Measurements from ENCODE around the gene CES5A.
"Not testable (repeated sequence)": the region's sequence is repeated elsewhere in the genome, so short reads cannot be mapped to it uniquely, and the experiment has no call there.

CES5A gene

GRCh38 chr16:55825115-55825728 lies 50.0 kb downstream of the CES5A start:
- no peak for DNase-seq

- no peak for DNase-seq
Measured at GRCh38 chr16:55824473-55825000, 50.6 kb downstream of the CES5A start.

DNA sequence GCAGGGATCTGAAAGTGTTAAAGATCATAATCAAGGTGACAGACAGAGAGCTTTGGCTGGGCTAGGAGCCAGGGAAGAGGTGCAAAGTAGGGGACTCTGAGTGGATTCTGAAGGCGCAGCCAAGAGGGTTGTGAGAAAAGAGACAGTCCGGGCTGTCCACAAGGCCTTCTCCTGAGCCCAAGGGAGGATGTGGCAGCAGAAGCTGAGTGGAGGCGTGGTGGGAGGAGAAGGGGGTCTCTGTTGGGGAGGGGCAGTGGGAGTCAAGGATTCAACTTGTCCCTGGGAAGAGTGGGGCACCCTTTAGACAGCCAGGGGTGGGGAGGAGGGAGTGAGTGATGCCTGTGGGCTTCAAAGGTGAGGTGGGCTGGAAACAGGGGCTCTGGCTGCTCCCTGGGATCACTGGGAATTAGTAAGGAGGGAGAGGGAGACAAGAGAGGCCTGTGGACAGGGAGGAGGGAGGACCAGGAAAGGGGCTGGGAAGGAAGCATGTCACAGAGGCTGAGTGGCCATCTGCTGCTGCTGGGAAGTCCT lies 52.8 kb downstream of the CES5A start:
- DNase-seq, result no peak

DNA sequence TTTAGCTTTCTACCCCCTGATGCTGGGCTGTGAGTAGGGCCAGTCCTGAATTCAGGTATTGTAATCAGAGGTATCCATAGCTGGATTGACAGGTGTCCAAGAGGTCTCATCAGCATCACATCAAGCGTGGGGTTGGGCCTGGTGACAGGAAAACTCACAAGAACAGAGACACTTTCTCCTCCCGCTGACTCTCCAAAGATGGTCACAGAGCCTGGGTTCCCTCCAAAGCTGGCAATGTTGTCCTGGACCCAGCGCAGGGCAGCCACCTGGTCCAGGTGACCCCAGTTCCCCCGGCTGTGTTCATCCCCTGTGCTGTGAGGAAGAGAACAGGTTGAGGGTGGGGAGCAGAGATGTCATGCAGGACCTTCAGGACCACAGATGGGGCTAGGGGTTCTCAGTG lies 54.0 kb downstream of the CES5A start:
- DNase-seq, result no peak

DNA sequence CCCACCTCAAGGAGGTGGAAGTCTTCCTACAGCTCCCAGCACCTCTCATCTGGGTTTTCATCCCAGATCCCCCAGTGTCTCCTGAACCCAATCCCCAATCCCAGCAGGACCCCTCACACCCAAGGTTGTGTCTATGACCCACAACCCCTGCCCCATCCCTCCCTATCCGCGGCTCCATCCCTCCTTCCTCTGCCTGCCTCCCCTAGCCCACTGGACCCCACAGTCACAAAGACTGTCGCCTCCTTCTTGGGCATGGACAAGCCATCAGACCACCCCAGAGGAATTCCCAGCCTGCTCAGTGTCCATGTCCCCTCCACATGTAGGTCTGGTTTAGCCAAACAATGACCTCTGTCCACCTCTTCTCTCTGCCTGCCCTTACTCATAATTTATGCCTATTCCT lies 54.6 kb downstream of the CES5A start:
- no peak for DNase-seq

DNA sequence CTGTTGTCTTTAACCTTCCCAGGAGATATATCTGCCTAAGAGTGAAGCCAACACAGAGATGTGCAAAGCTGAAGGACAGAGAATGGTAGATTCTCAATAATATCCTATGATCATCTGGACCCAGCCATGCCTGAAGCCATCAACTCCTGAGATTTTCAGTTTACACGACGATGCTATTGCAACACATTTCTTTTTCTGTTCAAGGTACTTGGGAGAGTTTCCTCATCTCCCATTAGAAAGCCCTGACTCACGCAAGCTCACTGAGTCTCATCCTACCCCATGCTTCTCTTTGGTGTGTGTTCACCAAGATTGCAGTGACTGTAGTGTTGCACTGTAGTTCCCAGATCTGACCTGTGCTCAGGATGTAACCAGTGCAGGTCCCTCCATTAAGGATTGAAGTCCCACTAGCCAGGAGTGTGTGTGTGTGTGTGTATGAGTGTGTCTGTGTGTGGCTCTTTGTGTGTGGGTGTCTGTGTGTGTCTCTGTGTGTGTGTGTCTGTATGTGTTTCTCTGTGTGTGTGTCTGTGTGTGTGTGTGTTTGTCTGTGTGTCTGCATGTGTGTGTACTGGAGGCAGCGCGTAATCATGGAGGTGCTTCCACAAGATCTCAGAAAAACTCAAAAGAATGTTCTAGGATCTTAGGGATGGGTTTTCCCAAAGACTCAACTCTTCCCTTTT lies 57.8 kb downstream of the CES5A start:
- DNase-seq, result no peak

DNA sequence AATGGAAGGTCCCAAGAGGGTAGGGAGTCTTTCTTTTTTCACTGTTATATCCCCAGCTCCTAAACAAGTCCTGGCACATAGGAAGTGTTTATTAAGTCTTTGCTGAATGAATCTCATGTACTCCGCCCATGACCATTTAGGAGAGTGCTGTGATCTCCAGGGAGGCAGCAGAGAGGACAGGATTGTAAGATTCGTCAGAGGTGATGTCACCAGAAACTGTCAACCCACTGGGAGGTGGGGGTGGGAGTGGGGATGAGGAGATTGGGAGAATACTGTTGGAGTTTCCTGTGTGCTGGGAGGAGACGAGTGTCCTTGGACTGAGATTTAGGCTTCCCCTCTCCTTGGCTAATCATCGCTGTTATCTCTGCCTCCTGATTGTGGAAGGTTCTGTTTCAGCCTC lies 59.0 kb downstream of the CES5A start:
- not testable (repeated sequence) for DNase-seq

DNA sequence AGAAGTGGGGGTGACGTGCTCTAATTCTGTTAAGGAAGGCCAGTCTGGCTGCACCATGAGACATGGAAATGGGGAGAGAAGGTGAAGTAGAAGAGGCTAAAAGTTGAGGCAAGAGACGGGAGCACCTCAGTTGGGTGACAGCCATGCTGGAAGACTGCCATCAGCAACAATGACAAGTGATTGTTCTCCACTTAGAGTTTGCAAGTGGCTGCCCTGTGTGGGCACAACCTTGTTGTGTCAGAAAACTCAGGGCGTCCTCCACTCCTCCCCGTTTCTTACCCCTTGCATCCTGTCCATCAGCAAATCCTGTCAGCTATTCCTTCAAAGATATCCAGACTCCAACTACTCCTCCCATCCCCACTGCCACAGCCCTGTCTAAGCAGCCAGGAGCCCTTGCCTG lies 59.9 kb downstream of the CES5A start:
- DNase-seq, result no peak

- DNase-seq, result not testable (repeated sequence)
Measured at GRCh38 chr16:55814174-55814573, 61.0 kb downstream of the CES5A start.

- not testable (repeated sequence) for DNase-seq
Measured at GRCh38 chr16:55813730-55814129, 61.4 kb downstream of the CES5A start.

GRCh38 chr16:55812951-55813350 lies 62.2 kb downstream of the CES5A start:
- DNase-seq, result no peak

- DNase-seq, result no peak
Measured at GRCh38 chr16:55811811-55812210, 63.4 kb downstream of the CES5A start.

DNA sequence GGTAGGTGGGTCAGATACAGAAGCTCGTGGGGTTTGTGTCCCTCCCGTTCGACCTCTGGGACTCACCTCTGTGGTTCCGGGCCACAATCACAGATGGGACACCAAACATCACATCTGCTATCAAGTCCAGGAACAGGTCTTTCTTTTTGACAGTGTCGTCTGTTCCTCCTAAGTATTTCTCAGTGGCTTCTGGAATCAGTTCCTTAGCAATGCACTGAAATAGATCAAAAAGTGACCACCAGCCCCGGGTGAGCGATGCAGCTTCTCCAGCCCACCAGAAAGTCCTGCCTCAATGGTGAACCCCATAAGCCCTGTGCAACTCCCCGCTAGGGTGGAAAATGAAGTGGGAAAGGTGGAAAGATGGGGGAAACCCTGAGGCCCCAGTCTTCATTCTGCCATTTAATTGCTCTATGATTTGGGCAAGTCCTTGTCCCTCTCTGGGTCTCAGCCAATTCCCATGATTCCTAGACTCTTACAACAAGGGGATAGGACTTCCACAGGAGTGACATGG lies 64.7 kb downstream of the CES5A start:
- DNase-seq, result no peak

GRCh38 chr16:55809851-55810250 lies 65.3 kb downstream of the CES5A start:
- no peak for DNase-seq

GRCh38 chr16:55809386-55809785 lies 65.8 kb downstream of the CES5A start:
- DNase-seq, result no peak

- not testable (repeated sequence) for DNase-seq
Measured at GRCh38 chr16:55808286-55808685, 66.9 kb downstream of the CES5A start.

- not testable (repeated sequence) for DNase-seq
Measured at GRCh38 chr16:55805104-55805503, 70.1 kb downstream of the CES5A start.

- not testable (repeated sequence) for DNase-seq
Measured at GRCh38 chr16:55803681-55804080, 71.5 kb downstream of the CES5A start.

Measured in CD4-positive, alpha-beta T cell treated with Interferon alpha-2 for 1 hour (primary cell).